ENCODE measurements around the gene PLN. TPM values are rescaled to one million over a fixed set of nuclear protein-coding genes. Genes with fewer than 3 reads are reported as not detected.
A peak's percentile ranks its signal among the peaks of the same experiment; 100 is the strongest.

The PLN gene
- total RNA-seq, 1 donor from 2014 or later, result not detected

- no peak for DNase-seq (ENCODE audit: low read depth)
- no peak for TF ChIP-seq CTCF (IDR thresholded peaks at IDR 0.05; ENCODE audit: insufficient read depth, low read length, poor library complexity, severe bottlenecking)
- H3K36me3 ChIP-seq (ENCODE audit: control insufficient read depth, insufficient read depth, low read length), result no peaks in the 10 kb centered on the region
- no peaks in the 10 kb centered on the region for H3K27me3 ChIP-seq (ENCODE audit: control insufficient read depth, insufficient read depth, low read length)
- no peak overlapping the region for H3K4me3 ChIP-seq (ENCODE audit: low read depth, low read length)
These were observed 43.5 kb upstream of the PLN start for GRCh38 chr6:118504611-118505010.

- H3K4me3 ChIP-seq (ENCODE audit: low read depth, low read length), result no peak overlapping the region
- no peak for TF ChIP-seq CTCF (IDR thresholded peaks at IDR 0.05; ENCODE audit: insufficient read depth, low read length, poor library complexity, severe bottlenecking)
- no peaks in the 10 kb centered on the region for H3K36me3 ChIP-seq (ENCODE audit: control insufficient read depth, insufficient read depth, low read length)
- H3K27me3 ChIP-seq (ENCODE audit: control insufficient read depth, insufficient read depth, low read length), result no peaks in the 10 kb centered on the region
- no peak for DNase-seq (ENCODE audit: low read depth)
These were observed 42.4 kb upstream of the PLN start for GRCh38 chr6:118505656-118506055.

GRCh38 chr6:118506071-118506638 is 41.9 kb upstream of the PLN start:
- H3K4me3 ChIP-seq (ENCODE audit: low read depth, low read length), result no peak overlapping the region
- DNase-seq (ENCODE audit: low read depth), result no peak
- H3K36me3 ChIP-seq (ENCODE audit: control insufficient read depth, insufficient read depth, low read length), result no peaks in the 10 kb centered on the region
- TF ChIP-seq CTCF (IDR thresholded peaks at IDR 0.05; ENCODE audit: insufficient read depth, low read length, poor library complexity, severe bottlenecking), result no peak
- H3K27me3 ChIP-seq (ENCODE audit: control insufficient read depth, insufficient read depth, low read length), result no peaks in the 10 kb centered on the region

- no peak for DNase-seq (ENCODE audit: low read depth)
- H3K27me3 ChIP-seq (ENCODE audit: control insufficient read depth, insufficient read depth, low read length), result no peaks in the 10 kb centered on the region
- no peak overlapping the region for H3K4me3 ChIP-seq (ENCODE audit: low read depth, low read length)
- TF ChIP-seq CTCF (IDR thresholded peaks at IDR 0.05; ENCODE audit: insufficient read depth, low read length, poor library complexity, severe bottlenecking), result no peak
- no peaks in the 10 kb centered on the region for H3K36me3 ChIP-seq (ENCODE audit: control insufficient read depth, insufficient read depth, low read length)
These were observed 40.5 kb upstream of the PLN start for GRCh38 chr6:118507636-118508035.

GRCh38 chr6:118509009-118509617 is 39.0 kb upstream of the PLN start:
- peak; percentile 74 for TF ChIP-seq CTCF (IDR thresholded peaks at IDR 0.05; ENCODE audit: insufficient read depth, low read length, poor library complexity, severe bottlenecking)
- no peaks in the 10 kb centered on the region for H3K27me3 ChIP-seq (ENCODE audit: control insufficient read depth, insufficient read depth, low read length)
- no peak overlapping the region for H3K4me3 ChIP-seq (ENCODE audit: low read depth, low read length)
- H3K36me3 ChIP-seq (ENCODE audit: control insufficient read depth, insufficient read depth, low read length), result no peaks in the 10 kb centered on the region
- DNase-seq (ENCODE audit: low read depth), result no peak

Data from kidney epithelial cell (primary cell).